ENCODE data around the gene DGKH. TPM values are rescaled to one million over a fixed set of nuclear protein-coding genes. Genes with fewer than 3 reads are reported as not detected.
"Not testable (repeated sequence)": the region's sequence is repeated elsewhere in the genome, so short reads cannot be mapped to it uniquely, and the experiment has no call there.

DGKH gene
- polyA plus RNA-seq, 3 donors: 5.1 to 10.1 (median 9.6) TPM

GRCh38 chr13:42041011-42041683, 7.3 kb upstream of the DGKH start:
- peak; percentile 47 for DNase-seq

- peak; percentile 55 for DNase-seq
These were observed 6.8 kb upstream of the DGKH start for GRCh38 chr13:42041684-42042035.

DNA sequence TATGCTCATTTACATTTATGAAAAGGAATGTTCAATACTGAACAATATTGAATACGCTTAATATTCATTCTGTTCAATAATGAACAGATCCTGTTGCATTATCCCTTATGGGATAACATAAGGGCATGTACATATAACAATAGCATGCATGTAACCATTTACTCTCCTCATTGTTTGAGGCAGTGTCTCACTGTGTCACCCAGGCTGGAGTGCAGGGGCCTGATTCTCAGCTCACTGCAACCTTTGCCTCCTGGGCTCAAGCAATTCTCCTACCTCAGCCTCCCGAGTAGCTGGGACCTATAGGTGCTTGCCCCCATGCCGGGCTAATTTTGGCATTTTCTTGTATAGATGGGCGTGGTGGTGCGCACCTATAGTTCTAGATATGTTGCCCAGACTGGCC, 4.8 kb upstream of the DGKH start:
- DNase-seq: no peak

DNA sequence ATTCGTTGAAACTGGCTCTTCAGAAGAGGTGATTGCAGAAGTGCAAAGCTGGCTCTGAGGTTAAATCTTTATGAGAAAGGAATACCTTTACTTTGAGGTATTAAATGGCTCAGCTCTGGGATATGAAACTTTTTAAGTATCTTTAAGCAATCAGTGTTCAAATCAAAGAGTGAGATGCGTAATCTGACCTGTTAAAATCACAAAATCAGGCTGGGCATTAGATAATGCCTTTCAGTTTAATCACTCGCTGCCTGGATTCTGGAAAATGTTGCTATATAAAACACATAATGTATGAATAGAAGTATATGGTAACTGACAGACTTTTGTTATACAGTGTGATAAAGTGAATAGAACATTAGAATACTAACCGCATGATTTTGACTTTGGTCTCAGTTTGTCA, 2.0 kb upstream of the DGKH start:
- no peak for DNase-seq

- peak; percentile 66 for DNase-seq
These were observed 697 bp upstream of the DGKH start for GRCh38 chr13:42047561-42048341.

- peak; percentile 74 for DNase-seq
These were observed 421 bp downstream of the DGKH start for GRCh38 chr13:42048684-42049453.

DNA sequence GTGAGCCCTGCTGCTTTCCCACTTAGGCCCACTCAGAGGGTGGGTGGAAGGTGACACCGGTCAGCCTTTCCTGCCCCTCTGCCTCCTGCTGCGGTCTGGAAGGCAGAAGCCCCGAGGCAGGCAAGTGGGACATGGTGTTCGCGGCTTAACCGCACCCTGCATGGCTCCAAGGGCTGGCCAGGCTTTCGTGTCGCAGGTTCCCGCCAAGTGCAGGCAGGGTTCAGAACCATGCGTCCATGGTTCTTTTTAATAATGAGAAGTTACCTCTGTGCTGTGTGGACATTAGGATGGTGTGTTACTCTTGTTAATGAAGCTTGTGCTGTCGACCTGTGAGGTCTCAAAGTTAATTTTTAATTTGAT, 986 bp downstream of the DGKH start:
- DNase-seq: no peak

DNA sequence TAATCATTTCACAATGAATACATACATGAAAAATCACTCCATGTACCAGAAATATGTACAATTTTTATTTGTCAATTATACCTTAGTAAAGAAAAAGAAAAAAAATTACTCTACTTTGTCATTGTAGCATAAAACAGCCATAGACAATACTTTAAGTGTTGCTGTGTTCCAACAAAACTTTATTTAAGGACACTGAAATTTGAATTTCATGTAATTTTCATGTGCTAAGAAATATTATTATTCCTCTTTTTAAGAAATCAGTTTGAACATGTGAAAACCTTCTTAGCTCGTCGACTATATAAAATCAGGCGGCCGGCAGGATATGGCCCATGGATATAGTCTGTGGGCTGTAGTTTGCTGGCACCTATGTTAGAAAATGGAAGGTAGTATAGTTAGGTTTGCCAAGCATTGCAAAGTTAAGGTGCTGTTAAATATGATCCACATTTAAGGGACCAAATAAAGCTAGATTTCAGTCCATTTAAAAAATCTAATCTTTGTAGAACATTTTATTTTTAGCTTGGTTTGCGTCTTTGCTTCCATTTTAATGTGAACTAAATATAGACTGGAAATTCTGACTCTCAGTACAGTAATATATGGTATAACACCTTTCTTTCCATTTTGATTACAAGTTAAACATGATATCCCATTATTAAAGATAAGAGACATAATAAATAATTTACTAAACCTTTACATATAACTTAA, 6.5 kb downstream of the DGKH start:
- no peak for DNase-seq

DNA sequence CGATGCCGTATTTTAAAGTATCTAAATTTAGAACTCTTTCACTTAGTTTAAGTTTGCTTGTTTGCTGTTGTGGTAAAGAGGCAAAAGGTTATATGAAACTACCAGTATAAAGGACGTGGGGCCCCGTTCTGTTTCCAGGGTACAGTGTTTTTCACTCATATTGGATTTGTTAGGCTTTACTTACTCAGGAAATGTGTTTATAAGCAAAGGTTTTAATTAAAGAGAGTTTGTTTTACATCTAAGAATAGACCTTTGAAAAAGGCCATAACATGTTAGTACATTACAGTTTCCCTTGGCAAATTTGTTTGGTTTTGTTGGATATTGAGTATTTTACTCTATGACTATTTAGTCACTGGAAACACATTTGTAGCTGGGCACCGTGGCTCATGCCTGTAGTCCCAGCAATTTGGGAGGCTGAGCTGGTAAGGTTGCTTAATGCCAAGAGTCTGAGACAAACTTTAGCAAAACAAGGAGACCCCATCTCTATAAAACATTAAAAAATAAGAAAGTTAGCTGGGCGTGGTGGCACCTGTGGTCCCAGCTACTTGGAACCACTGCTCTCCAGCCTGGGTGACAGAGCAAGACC, 7.1 kb downstream of the DGKH start:
- no peak for DNase-seq

GRCh38 chr13:42056146-42056545, 7.7 kb downstream of the DGKH start:
- DNase-seq: no peak

GRCh38 chr13:42056583-42056982, 8.1 kb downstream of the DGKH start:
- no peak for DNase-seq

- DNase-seq: no peak
These were observed 9.6 kb downstream of the DGKH start for GRCh38 chr13:42057918-42058530.

DNA sequence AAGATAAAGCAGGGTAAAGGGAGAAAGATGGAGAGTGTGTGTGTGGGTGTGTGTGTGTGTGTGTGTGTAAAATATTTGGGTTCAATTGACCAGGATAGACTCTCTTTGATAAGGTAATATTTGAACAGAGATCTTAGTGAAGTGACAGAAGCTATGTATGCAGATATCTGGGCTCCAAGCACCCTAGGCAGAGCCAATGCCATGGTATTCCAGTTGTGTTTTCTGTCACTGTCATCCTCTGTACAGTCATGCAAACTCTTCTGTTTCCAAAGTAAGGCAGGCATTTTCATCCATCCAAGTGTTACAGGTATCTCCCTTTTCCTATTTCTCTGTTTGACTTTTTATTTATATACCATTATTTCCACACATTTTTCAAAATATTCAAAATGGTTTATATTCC, 13.5 kb downstream of the DGKH start:
- no peak for DNase-seq

DNA sequence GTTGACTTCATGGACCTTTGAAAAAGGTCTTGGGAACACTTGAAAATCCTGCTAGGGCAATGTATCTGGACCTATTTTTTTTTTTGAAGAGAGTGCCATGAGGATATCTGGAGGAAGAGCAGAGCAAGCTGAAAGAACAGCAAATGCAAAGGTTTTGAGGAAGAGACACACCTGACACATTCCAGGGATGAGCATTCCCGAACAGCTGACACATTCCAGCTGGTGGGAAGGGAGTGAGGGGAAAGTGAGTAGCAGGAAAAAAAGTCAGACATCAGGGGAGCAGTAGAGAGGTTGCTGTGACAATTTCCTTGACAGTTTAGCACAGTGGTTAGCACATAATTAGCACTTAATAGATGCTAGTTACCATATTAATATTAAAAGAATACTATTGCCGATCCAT, 14.7 kb downstream of the DGKH start:
- no peak for DNase-seq

DNA sequence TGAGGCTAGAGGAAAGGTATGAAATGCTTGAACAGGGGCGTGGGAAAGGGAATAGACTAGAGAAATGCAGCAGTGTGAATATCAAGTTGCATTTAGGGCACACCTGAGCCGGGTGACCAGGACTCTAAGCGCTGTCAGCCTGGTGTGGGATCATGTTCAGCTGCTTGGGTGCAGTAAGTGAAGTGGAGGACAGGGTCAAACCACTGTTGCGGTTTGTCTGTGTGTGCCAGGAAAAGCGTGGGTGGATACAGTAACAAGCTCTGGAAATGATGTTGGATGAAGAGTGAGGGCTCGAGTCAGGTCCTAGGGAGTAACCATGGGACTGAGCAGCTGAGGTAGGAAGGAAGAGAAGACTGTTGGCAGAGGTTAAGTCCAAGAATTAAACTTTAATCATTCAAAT, 15.8 kb downstream of the DGKH start:
- peak; percentile 31 for DNase-seq

GRCh38 chr13:42064966-42065365, 16.5 kb downstream of the DGKH start:
- DNase-seq: no peak

- DNase-seq: no peak
These were observed 17.0 kb downstream of the DGKH start for GRCh38 chr13:42065414-42065813.

DNA sequence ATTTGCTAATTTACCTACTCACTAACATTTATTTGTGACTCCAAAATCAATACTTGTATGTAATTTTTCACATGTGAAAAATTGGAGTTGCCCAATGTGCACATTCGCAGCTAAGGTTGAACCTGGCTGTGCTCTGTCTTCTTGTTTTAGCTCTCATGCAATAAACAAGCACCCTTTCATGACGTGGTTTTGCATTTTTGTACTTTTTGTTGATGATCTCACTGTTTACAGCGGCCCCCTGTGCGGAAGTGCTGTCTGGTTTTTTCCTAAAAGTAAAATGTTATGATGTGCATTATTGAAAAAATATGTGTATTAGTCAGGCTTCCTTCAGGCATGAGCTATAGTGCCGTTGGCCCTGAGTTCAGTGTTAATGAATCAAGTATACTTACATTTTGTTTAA, 18.1 kb downstream of the DGKH start:
- no peak for DNase-seq

GRCh38 chr13:42068886-42069285, 20.4 kb downstream of the DGKH start:
- no peak for DNase-seq

- DNase-seq: not testable (repeated sequence)
These were observed 22.2 kb downstream of the DGKH start for GRCh38 chr13:42070599-42070998.

DNA sequence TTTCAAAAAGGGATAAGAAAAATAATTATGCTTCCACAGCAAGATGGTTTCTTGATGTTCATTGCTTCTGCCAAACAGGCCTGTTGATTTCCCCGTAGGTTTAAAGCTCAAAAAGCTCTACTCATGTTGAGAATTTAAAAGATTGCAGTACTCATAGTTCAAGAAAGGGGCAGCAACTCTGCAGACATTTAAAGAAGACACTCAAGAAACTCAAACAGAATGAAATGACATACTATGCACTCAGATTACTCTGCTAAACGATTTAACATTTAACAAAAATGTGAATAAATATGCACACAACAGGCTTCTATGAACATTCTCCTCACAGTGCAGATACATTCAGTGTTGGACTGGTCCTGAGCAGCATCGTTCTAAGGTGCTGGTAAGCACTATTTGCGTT, 22.7 kb downstream of the DGKH start:
- not testable (repeated sequence) for DNase-seq

Measured in renal pelvis (tissue), 4 donors.